Skin epidermis (tissue), 12 donors: Measurements from ENCODE around the gene KCNG1.
"Not testable (repeated sequence)": the region's sequence is repeated elsewhere in the genome, so short reads cannot be mapped to it uniquely, and the experiment has no call there.

Experiments used
- H3K27ac ChIP-seq, 21 experiments: fragments of 200-600 bp; sonication (generic) in 11 of 21; one replicate each; pipeline ENCODE4 v1.5.0; 2020; ENCODE audit warnings: mild to moderate bottlenecking in 3 of 21, inconsistent platforms in 2 of 21, moderate library complexity in 2 of 21
- H3K4me3 ChIP-seq, 7 experiments: fragments of 200-600 bp; sonication (generic) in 2 of 7; one replicate each; pipeline ENCODE4 v1.5.0; 2020; ENCODE audit warnings: inconsistent platforms in 2 of 7, mild to moderate bottlenecking in 2 of 7, moderate library complexity in 1 of 7

Gene KCNG1

DNA sequence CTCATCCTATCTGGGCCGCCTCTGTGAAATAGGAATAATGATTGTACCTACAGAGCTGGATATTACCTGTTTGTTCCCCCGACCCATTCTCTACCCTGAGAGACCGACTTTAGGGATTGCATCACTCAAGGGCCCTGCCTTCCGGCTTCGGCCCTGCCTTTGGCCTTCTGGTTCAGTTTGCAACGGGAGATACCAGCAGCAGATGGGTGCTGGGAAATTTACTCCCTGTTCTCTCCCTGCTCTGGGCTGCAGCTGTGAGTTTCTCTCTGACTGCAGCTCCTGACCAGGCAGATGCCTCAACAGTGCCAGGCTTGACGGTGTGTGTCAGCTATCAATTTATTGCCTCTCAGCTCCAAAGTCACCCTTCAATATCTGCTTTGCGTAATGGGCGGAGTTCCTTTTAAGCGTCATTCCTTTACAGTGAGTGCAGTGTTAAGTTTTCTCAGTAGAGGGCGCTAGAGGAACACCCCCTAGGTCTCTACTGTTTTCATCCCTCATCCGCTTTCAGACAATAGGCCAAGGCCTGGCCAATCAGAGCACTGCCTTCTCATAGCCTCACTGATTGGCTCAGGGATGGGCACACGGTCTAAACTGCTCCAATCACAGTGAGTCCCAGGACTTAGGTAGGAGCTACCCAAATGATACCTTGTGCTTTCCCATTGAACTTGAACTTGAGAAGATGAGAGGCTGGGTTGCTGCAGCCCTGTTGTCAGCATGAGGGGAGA lies 30.0 kb downstream of the KCNG1 start:
- Histone ChIP-seq H3K27ac (no peak overlapping the region), H3K4me3 (no peak overlapping the region)

GRCh38 chr20:50992336-50992732 lies 30.6 kb downstream of the KCNG1 start:
- Histone ChIP-seq H3K27ac (no peak overlapping the region), H3K4me3 (no peak overlapping the region)

DNA sequence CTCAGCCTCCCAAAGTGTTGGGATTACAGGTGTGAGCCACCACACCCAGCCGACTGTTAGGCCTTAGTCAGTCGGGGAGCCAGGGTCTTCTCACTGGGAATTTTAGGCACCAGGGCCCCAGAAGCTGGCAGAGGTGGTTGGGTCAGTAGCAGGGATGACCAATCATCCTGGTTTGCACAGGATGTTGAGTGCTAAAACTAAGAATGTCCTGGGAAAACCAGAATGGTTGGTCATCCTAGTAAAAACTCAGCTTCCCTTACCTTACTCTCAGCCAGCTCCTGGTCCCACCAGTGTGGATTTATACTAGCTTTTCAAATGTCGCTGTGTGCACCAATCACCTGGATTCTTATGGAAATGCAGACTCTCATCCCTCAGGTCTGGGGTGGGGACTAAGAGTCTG lies 31.8 kb downstream of the KCNG1 start:
- no peak overlapping the region for H3K27ac ChIP-seq
- H3K4me3 ChIP-seq: no peak overlapping the region

DNA sequence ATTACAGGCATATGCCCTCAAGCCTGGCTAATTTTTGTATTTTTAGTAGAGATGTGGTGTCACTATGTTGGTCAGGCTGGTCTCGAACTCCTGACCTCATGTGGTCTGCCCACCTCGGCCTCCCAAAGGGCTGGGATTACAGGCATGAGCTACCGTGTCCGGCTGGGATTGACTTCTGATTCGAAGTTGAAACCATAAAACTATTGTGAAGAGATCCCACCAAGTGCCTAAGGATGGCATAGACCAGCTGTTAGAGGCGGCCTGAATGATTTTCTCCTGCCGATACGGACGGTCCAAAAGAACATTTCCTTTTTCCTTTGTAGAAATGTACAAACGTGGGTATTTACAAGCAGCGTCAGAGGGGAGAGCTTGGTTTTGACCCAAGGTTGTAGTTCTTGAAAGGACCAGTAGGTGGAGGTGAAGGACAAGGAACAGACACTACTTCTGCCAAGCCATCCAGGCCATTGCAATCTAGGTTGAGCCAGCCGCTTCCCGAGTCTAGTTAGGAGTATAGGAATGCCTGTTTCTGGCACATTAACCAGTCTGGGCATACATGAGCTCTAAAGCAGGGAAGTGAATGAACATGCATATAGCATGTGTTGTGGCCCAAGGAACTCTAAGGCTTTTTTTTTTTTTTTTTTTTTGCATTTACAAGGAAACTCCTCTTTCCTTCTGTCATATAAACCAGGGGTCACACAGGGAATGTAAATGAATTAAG lies 35.3 kb downstream of the KCNG1 start:
- Histone ChIP-seq H3K4me3 (no peak overlapping the region), H3K27ac (no peak overlapping the region)

GRCh38 chr20:50983321-50983720 lies 39.6 kb downstream of the KCNG1 start:
- Histone ChIP-seq H3K4me3 (no peak overlapping the region), H3K27ac (no peak overlapping the region)

DNA sequence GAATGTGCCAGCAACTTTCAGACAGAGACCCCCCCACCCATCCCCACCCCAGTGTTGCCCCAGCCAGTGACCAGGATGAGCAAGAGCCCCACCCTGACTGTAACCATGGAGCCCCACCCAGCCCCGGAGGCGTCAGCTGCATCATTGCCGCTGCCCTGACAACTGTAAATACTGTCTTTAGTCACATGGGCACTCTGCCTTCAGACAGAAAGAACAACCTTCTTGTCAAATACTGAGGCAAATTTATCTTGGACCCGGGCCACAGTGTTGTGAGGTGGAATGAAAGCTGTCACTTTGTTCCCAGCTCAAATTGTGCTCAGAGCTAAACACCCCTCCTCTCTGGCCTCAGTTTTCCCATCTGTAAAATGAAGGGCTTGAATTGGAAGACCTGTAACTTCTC lies 40.5 kb downstream of the KCNG1 start:
- Histone ChIP-seq H3K27ac (peak overlapping the region in 4 of 21 experiments; percentile 5 to 73 (median 32)), H3K4me3 (no peak overlapping the region)

- Histone ChIP-seq H3K4me3 (no peak overlapping the region), H3K27ac (peak overlapping the region in 5 of 21 experiments; percentile 5 to 73 (median 27))
These were observed 41.2 kb downstream of the KCNG1 start for GRCh38 chr20:50981714-50982048.

DNA sequence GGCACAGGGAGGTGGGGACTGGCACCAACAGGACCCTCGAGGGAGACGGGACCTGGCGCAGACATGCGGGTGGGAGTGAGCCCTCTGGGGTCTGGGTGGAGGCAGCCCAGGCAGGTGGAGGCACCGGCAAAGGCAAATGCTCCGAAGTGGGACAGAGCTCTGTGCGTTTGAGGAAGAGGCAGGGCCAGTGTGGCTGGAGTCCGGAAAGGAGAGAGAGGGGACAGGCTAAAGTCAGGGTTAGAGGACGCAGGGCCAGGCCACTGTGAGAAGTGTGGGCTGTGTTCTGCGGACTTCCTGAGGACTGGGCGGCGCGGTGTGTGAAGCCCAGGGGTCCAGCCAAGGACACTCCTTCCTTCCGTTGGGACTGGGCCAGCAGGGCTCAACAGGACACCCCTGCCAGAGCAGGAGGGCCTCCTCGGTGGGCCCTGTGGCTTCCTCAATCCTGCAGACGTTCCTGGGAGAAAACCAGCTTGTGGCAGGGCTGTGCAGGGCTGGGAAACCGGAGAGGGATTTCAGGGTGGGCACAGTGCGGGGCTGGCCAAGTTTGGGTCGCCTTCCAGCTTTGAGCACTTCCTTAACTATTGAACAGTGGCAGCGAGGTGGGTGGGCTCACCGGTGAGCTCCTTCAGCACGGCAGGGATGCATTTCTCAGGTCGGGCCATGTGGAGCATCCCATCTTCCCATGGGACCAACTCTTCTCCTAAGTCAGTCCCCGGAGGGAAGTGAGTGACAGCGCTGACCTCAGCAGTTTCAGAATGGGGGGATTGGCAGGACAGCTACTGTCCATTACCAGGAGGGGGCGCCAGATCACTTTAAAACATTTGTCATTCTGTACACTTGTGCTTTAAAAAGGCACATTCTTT lies 41.8 kb downstream of the KCNG1 start:
- Histone ChIP-seq H3K4me3 (no peak overlapping the region), H3K27ac (peak overlapping the region in 6 of 21 experiments; percentile 3 to 76 (median 23))

DNA sequence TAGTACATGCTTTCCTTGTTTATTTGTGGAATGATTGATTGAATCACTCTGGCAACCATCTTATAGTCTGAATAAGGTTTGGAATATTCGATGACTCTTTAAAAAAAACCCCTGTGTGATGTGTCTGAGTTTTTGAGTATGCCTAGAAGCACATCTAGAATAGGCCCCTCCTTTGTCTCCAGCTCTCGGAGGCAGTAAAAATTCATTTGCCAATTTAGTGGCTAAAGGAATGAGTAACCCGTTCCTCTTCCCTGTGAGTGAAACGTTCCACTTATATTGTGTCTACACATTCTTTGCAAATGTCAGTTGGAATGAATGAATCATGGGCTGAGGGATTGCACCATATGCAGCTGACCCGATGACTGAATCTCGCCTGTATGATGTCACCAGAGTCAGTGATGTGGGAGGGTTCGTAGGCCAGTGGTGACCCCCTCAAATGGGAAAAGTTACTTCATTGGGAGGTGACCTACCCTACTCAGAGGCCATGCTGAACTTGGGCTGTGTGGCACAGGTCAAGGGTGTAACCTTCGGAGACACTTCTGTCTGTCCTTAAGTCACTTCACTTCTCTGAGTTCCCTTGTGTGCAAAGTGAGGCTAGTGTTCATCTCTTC lies 42.7 kb downstream of the KCNG1 start:
- H3K4me3 ChIP-seq: no peak overlapping the region
- H3K27ac ChIP-seq: peak overlapping the region in 6 of 21 experiments; percentile 3 to 76 (median 23)

GRCh38 chr20:50978533-50978932 lies 44.4 kb downstream of the KCNG1 start:
- not testable (repeated sequence) for H3K27ac ChIP-seq, H3K4me3 ChIP-seq

DNA sequence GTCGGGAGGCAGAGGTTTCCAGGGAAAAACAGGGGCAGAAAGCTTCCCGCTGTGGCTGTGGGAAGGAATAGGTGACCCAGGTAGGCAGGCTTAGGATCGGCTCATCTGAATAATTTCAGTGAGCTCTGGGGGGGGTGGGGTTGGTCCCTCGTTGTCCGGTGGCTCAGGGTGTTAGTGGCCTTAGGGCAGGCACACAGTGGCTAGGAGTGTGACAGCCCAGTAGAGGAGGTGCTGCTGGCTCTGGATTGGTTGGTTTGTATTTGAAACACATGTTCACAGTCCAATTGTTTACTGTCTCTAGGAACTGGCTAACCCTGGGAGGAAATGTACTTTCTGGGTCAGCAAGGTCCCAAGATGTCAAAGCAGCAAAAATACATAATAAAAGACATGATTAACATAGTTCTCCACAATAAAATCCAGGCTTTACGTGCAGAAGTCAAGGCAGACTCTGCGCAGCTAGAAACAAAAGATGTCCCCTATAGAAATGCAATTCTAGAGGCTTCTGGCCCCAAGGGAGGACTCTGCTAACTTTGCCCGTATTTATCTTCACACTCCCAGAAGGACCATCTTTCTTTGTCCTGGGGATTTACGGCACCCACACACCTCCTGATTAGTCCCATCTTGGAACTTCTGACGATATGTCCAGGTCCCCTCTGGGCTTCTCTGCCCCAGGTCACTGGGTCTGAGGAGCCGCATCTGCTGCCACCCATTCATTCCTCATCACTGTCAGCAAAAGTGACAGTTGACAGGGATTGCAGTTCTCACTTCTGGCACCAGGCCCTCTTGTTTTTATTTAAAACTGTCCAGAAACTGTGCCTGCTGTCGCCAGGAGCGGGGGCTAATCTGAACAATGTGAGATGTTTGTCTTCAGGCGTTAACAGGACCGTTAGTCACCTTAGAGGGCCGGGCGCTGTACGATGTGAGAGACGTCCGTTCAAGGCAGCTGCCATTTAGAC lies 45.6 kb downstream of the KCNG1 start:
- Histone ChIP-seq H3K27ac (no peak overlapping the region), H3K4me3 (no peak overlapping the region)

GRCh38 chr20:50975701-50976330 lies 47.1 kb downstream of the KCNG1 start:
- H3K4me3 ChIP-seq: no peak overlapping the region
- H3K27ac ChIP-seq: no peak overlapping the region

DNA sequence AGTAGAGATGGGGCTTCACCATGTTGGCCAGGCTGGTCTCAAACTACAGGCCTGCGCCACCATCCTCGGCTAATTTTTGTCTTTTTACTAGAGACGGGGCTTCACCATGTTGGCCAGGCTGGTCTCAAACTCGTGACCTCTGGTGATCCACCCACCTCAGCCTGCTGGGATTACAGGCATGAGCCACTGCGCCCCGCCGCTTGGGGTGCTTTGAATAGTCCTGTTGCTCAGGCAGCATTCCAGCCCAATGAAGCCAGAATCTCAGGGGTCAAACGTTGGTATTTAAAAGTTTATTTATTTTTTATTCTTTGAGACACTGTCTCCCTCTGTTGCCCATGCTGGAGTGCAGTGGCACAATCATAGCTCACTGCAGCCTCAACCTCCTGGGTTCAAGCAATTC lies 53.0 kb downstream of the KCNG1 start:
- H3K4me3 ChIP-seq: no peak overlapping the region
- H3K27ac ChIP-seq: no peak overlapping the region

- Histone ChIP-seq H3K27ac (no peak overlapping the region), H3K4me3 (no peak overlapping the region)
These were observed 53.5 kb downstream of the KCNG1 start for GRCh38 chr20:50969435-50969834.

DNA sequence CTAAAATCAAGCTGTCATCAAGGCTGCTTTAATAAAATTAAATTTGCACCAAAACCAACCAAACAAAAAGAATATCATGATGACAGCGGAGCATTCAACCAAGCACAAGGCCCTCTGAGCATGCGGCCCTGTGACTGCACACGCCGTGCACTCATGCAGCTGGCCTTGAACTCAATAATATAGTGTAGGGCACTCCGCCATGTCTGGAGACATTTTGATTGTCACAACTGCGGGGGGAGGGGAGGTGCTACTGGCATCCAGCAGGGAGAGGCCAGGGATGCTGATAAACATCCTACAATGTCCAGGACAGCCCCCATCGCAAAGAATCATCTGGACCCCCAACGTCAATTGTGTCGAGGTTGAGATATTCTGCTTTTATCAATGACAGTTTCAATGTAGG lies 54.6 kb downstream of the KCNG1 start:
- Histone ChIP-seq H3K27ac (no peak overlapping the region), H3K4me3 (no peak overlapping the region)

- no peak overlapping the region for H3K4me3 ChIP-seq
- no peak overlapping the region for H3K27ac ChIP-seq
These were observed 55.3 kb downstream of the KCNG1 start for GRCh38 chr20:50967586-50967985.

DNA sequence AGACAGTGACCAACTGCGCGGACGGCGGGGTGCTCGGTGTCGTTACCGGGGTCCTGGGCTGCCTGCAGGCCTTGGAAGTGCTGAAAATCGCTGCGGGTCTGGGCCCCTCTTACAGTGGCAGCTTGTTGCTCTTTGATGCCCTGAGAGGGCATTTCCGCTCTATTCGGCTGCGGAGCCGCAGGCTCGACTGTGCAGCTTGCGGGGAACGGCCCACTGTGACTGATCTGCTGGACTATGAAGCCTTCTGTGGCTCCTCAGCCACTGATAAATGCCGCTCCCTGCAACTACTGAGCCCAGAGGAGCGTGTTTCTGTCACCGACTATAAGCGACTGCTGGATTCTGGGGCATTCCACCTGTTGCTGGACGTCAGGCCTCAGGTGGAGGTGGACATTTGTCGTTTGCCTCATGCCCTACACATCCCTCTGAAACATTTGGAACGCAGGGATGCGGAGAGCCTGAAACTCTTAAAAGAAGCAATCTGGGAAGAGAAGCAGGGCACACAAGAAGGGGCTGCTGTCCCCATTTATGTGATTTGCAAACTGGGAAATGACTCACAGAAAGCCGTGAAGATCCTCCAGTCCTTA lies 63.3 kb downstream of the KCNG1 start:
- Histone ChIP-seq H3K4me3 (peak overlapping the region; percentile 73 to 95 (median 91)), H3K27ac (peak overlapping the region in 13 of 21 experiments; percentile 59 to 98 (median 95))
